IPS-20b (cell line): Measurements from ENCODE around the gene SPR.

Experiments
- H3K27ac ChIP-seq: one replicate; pipeline ENCODE4 v1.5.1; 2013; ENCODE audit warnings: low read length
- H3K27me3 ChIP-seq: 2 replicates; pipeline ENCODE4 v1.6.1; 2013; ENCODE audit warnings: mild to moderate bottlenecking, low read length, inconsistent platforms; ENCODE audit not compliant: insufficient read depth
- H3K36me3 ChIP-seq: 2 replicates; pipeline ENCODE4 v1.6.1; 2013; ENCODE audit warnings: low read depth, mild to moderate bottlenecking, inconsistent platforms, low read length, moderate library complexity; ENCODE audit not compliant: insufficient read depth
- H3K4me1 ChIP-seq: 2 replicates; pipeline ENCODE4 v1.6.1; 2013; ENCODE audit warnings: mild to moderate bottlenecking, control low read depth, inconsistent platforms, low read length, moderate library complexity; ENCODE audit not compliant: insufficient read depth
- H3K4me3 ChIP-seq: 2 replicates; pipeline ENCODE4 v1.5.1; 2013; ENCODE audit warnings: mild to moderate bottlenecking, low read length, inconsistent platforms
- H3K9ac ChIP-seq: 2 replicates; pipeline ENCODE4 v1.6.1; 2013; ENCODE audit warnings: low read depth, mild to moderate bottlenecking, inconsistent platforms, low read length, moderate library complexity
- H3K9me3 ChIP-seq: 2 replicates; pipeline ENCODE4 v1.6.1; 2013; ENCODE audit warnings: mild to moderate bottlenecking, low read depth, low read length, inconsistent platforms; ENCODE audit not compliant: insufficient read depth

Gene SPR

GRCh38 chr2:72891091-72891818, 4.0 kb downstream of the SPR start:
- Histone ChIP-seq H3K4me1 (peaks cover 7% of the 10 kb centered on the region; the same call in 1 of the 2 replicates), H3K27ac (no peak overlapping the region), H3K27me3 (peaks cover 79% of the 10 kb centered on the region), H3K4me3 (no peak overlapping the region), H3K9ac (no peak overlapping the region), H3K9me3 (no peaks in the 10 kb centered on the region), H3K36me3 (no peaks in the 10 kb centered on the region)

- Histone ChIP-seq H3K4me1 (peaks cover 7% of the 10 kb centered on the region; the same call in 1 of the 2 replicates), H3K9ac (no peak overlapping the region), H3K4me3 (no peak overlapping the region), H3K27ac (no peak overlapping the region), H3K36me3 (no peaks in the 10 kb centered on the region), H3K27me3 (peaks cover 78% of the 10 kb centered on the region), H3K9me3 (no peaks in the 10 kb centered on the region)
Observed at GRCh38 chr2:72892506-72893173, 5.4 kb downstream of the SPR start.

- H3K36me3 ChIP-seq = no peaks in the 10 kb centered on the region
- H3K4me3 ChIP-seq = no peak overlapping the region
- no peak overlapping the region for H3K27ac ChIP-seq
- H3K9ac ChIP-seq = no peak overlapping the region
- peaks cover 7% of the 10 kb centered on the region; the same call in 1 of the 2 replicates for H3K4me1 ChIP-seq
- H3K27me3 ChIP-seq = peaks cover 78% of the 10 kb centered on the region
- no peaks in the 10 kb centered on the region for H3K9me3 ChIP-seq
Observed at GRCh38 chr2:72893594-72894319, 6.5 kb downstream of the SPR start.

- Histone ChIP-seq H3K9me3 (no peaks in the 10 kb centered on the region), H3K4me1 (peaks cover 7% of the 10 kb centered on the region; the same call in 1 of the 2 replicates), H3K36me3 (no peaks in the 10 kb centered on the region), H3K4me3 (no peak overlapping the region), H3K9ac (no peak overlapping the region), H3K27ac (no peak overlapping the region), H3K27me3 (peaks cover 78% of the 10 kb centered on the region)
Observed at GRCh38 chr2:72894514-72894913, 7.3 kb downstream of the SPR start.

GRCh38 chr2:72895154-72895553, 7.9 kb downstream of the SPR start:
- H3K36me3 ChIP-seq = no peaks in the 10 kb centered on the region
- H3K9me3 ChIP-seq = no peaks in the 10 kb centered on the region
- H3K4me3 ChIP-seq = no peak overlapping the region
- no peak overlapping the region for H3K27ac ChIP-seq
- H3K27me3 ChIP-seq = peaks cover 78% of the 10 kb centered on the region
- no peak overlapping the region for H3K9ac ChIP-seq
- peaks cover 7% of the 10 kb centered on the region; the same call in 1 of the 2 replicates for H3K4me1 ChIP-seq

GRCh38 chr2:72895759-72896281, 8.6 kb downstream of the SPR start:
- Histone ChIP-seq H3K27me3 (peaks cover 85% of the 10 kb centered on the region), H3K4me3 (no peak overlapping the region), H3K9me3 (no peaks in the 10 kb centered on the region), H3K9ac (no peak overlapping the region), H3K4me1 (peaks cover 7% of the 10 kb centered on the region; the same call in 1 of the 2 replicates), H3K36me3 (no peaks in the 10 kb centered on the region), H3K27ac (no peak overlapping the region)

GRCh38 chr2:72896446-72896845, 9.2 kb downstream of the SPR start:
- Histone ChIP-seq H3K9me3 (no peaks in the 10 kb centered on the region), H3K9ac (no peak overlapping the region), H3K4me3 (no peak overlapping the region), H3K4me1 (peaks cover 7% of the 10 kb centered on the region; the same call in 1 of the 2 replicates), H3K27ac (no peak overlapping the region), H3K36me3 (no peaks in the 10 kb centered on the region), H3K27me3 (peaks cover 91% of the 10 kb centered on the region)

GRCh38 chr2:72897785-72898584, 10.8 kb downstream of the SPR start:
- Histone ChIP-seq H3K4me3 (no peak overlapping the region), H3K9ac (no peak overlapping the region), H3K9me3 (no peaks in the 10 kb centered on the region), H3K27ac (no peak overlapping the region), H3K36me3 (no peaks in the 10 kb centered on the region), H3K4me1 (peaks cover 7% of the 10 kb centered on the region; the same call in 1 of the 2 replicates), H3K27me3 (peaks cover 98% of the 10 kb centered on the region)

- peaks cover 98% of the 10 kb centered on the region for H3K27me3 ChIP-seq
- no peak overlapping the region for H3K27ac ChIP-seq
- H3K4me3 ChIP-seq = no peak overlapping the region
- no peak overlapping the region for H3K9ac ChIP-seq
- peaks cover 7% of the 10 kb centered on the region; the same call in 1 of the 2 replicates for H3K4me1 ChIP-seq
- H3K36me3 ChIP-seq = no peaks in the 10 kb centered on the region
- no peaks in the 10 kb centered on the region for H3K9me3 ChIP-seq
Observed at GRCh38 chr2:72898585-72898906, 11.3 kb downstream of the SPR start.

GRCh38 chr2:72900191-72900825, 13.1 kb downstream of the SPR start:
- Histone ChIP-seq H3K27ac (no peak overlapping the region), H3K4me1 (peaks cover 2% of the 10 kb centered on the region; the same call in 1 of the 2 replicates), H3K4me3 (no peak overlapping the region), H3K27me3 (peaks cover 99% of the 10 kb centered on the region), H3K36me3 (no peaks in the 10 kb centered on the region), H3K9ac (no peak overlapping the region), H3K9me3 (no peaks in the 10 kb centered on the region)

GRCh38 chr2:72901426-72901825, 14.2 kb downstream of the SPR start:
- Histone ChIP-seq H3K9me3 (no peaks in the 10 kb centered on the region), H3K27ac (no peak overlapping the region), H3K36me3 (no peaks in the 10 kb centered on the region), H3K4me3 (no peak overlapping the region), H3K9ac (no peak overlapping the region), H3K27me3 (peaks cover 99% of the 10 kb centered on the region), H3K4me1 (no peaks in the 10 kb centered on the region)
